Measurements from ENCODE around the gene BMPR1A. TPM values are rescaled to one million over a fixed set of nuclear protein-coding genes. Genes with fewer than 3 reads are reported as not detected.

BMPR1A gene
- total RNA-seq, 1 donor, result 71.7 TPM

DNA sequence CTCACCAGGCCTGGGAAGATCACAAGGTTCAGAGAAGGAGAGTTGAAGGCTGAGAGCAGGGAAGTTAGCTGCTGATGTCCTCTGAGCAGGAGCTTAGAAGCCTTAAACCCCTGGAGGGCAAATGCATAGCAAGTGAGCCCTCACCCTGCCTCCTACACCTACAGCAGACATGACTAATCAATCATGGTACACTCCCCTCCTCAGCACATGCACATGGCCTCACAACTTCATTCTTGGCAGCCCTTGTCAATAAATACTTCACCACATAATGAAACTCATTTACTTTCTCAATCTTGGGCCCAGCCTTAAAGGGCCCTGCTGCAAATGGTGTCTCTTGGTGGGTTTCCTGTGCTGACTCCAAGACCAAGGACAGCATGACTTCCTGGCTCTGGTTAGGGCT, 188.1 kb downstream of the BMPR1A start:
- Histone ChIP-seq H3K9me3 (ENCODE audit: low read depth, low read length) (no peaks in the 10 kb centered on the region), H3K36me3 (ENCODE audit: insufficient read depth, low read length) (no peaks in the 10 kb centered on the region), H2AFZ (ENCODE audit: low read length) (no peak overlapping the region), H4K20me1 (ENCODE audit: insufficient read depth, low read length) (no peaks in the 10 kb centered on the region), H3K27ac (ENCODE audit: low read depth, low read length) (no peak overlapping the region), H3K4me2 (ENCODE audit: insufficient read depth, low read length) (no peak overlapping the region), H3K27me3 (ENCODE audit: insufficient read depth, low read length) (peaks cover 5% of the 10 kb centered on the region), H3K79me2 (ENCODE audit: insufficient read depth, low read length) (no peaks in the 10 kb centered on the region), H3K4me1 (ENCODE audit: insufficient read depth, low read length) (no peaks in the 10 kb centered on the region), H3K4me3 (ENCODE audit: insufficient read depth, low read length) (no peak overlapping the region)
- peak; percentile 37 for DNase-seq (ENCODE audit: insufficient read length, low spot score, missing footprints)
- TF ChIP-seq, protein P1, sequence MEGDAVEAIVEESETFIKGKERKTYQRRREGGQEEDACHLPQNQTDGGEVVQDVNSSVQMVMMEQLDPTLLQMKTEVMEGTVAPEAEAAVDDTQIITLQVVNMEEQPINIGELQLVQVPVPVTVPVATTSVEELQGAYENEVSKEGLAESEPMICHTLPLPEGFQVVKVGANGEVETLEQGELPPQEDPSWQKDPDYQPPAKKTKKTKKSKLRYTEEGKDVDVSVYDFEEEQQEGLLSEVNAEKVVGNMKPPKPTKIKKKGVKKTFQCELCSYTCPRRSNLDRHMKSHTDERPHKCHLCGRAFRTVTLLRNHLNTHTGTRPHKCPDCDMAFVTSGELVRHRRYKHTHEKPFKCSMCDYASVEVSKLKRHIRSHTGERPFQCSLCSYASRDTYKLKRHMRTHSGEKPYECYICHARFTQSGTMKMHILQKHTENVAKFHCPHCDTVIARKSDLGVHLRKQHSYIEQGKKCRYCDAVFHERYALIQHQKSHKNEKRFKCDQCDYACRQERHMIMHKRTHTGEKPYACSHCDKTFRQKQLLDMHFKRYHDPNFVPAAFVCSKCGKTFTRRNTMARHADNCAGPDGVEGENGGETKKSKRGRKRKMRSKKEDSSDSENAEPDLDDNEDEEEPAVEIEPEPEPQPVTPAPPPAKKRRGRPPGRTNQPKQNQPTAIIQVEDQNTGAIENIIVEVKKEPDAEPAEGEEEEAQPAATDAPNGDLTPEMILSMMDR (IDR thresholded peaks at IDR 0.05; ENCODE audit: extremely low read depth, low read depth, low read length), result no peak

DNA sequence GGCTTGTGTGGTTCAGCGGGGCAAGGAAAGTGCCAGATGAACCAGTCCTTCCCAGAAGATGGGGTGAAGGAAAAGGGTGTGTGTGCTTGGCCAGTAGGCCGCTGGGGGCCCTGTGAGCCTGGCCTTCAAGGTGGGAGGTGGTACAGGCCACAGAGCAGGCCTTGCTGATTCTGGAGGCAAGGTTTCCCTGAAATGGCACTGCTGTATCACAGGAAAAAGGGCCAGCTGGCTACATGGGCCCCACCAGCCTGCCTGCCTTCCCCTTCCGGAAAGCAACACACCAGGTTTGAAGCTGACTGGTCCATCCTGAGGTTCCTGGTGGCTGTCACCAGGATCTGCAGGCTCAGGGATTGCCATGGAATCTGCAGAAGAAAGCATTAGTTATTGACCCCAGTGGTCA, 188.5 kb downstream of the BMPR1A start:
- H3K4me1 ChIP-seq (ENCODE audit: insufficient read depth, low read length), result no peaks in the 10 kb centered on the region
- peak; percentile 29 for DNase-seq (ENCODE audit: insufficient read length, low spot score, missing footprints)
- no peak overlapping the region for H2AFZ ChIP-seq (ENCODE audit: low read length)
- H3K9me3 ChIP-seq (ENCODE audit: low read depth, low read length), result no peaks in the 10 kb centered on the region
- no peak overlapping the region for H3K4me3 ChIP-seq (ENCODE audit: insufficient read depth, low read length)
- H3K27ac ChIP-seq (ENCODE audit: low read depth, low read length), result no peak overlapping the region
- peaks cover 5% of the 10 kb centered on the region for H3K27me3 ChIP-seq (ENCODE audit: insufficient read depth, low read length)
- H3K79me2 ChIP-seq (ENCODE audit: insufficient read depth, low read length), result no peaks in the 10 kb centered on the region
- H3K36me3 ChIP-seq (ENCODE audit: insufficient read depth, low read length), result no peaks in the 10 kb centered on the region
- TF ChIP-seq, protein P1 (IDR thresholded peaks at IDR 0.05; ENCODE audit: extremely low read depth, low read depth, low read length), result no peak
- H3K4me2 ChIP-seq (ENCODE audit: insufficient read depth, low read length), result no peak overlapping the region
- H4K20me1 ChIP-seq (ENCODE audit: insufficient read depth, low read length), result no peaks in the 10 kb centered on the region

DNA sequence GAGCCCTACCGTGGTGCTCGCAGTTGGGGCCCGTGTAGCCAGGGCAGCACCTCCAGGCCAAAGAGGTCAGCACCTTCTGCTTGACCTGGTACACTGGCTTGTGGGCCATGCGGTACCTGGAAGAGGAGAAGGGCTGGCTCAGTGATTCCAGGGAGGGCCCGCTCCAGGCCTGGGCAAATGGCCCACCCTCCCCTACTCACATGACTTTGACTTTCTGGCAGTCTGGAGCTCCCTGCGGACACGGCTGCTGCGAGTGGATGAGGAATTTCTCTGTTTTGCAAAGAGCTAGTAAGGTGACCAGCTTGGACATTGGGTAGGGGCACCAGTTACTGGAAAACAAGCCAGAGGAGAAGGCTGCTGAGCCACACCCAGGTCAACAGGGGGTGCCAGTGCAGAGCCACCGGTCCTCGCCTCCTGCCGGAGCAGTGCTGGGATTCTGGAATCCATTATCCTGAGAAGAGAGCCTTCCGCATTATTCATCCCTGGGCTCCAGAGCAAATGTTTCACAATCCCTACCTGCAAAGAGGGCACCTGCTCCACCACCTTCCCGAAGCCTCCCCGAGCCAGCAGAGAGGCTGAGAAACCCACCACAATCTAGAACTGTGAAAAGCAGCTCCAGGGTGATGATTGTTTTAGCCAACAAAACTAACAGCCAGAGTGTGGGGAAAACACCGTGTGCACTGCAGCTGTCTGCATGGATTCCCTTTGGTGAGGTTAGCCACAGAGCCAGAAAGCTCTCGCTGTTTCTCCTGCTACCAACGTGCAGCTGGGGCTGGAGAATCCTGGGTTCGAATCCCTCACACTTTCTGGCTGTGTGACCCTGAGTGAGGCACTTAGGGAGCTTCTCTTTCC, 189.2 kb downstream of the BMPR1A start:
- Histone ChIP-seq H3K79me2 (ENCODE audit: insufficient read depth, low read length) (no peaks in the 10 kb centered on the region), H4K20me1 (ENCODE audit: insufficient read depth, low read length) (no peaks in the 10 kb centered on the region), H3K27ac (ENCODE audit: low read depth, low read length) (no peak overlapping the region), H3K36me3 (ENCODE audit: insufficient read depth, low read length) (no peaks in the 10 kb centered on the region), H3K27me3 (ENCODE audit: insufficient read depth, low read length) (peaks cover 5% of the 10 kb centered on the region), H3K9me3 (ENCODE audit: low read depth, low read length) (no peaks in the 10 kb centered on the region), H3K4me3 (ENCODE audit: insufficient read depth, low read length) (no peak overlapping the region), H3K4me2 (ENCODE audit: insufficient read depth, low read length) (no peak overlapping the region), H2AFZ (ENCODE audit: low read length) (no peak overlapping the region), H3K4me1 (ENCODE audit: insufficient read depth, low read length) (no peaks in the 10 kb centered on the region)
- TF ChIP-seq, protein P1 (IDR thresholded peaks at IDR 0.05; ENCODE audit: extremely low read depth, low read depth, low read length), result peak; percentile 27
- DNase-seq (ENCODE audit: insufficient read length, low spot score, missing footprints), result peak; percentile 65
